Esophagus squamous epithelium (tissue), 5 donors: ENCODE results near the gene TNFRSF25. TPM values are rescaled to one million over a fixed set of nuclear protein-coding genes. Genes with fewer than 3 reads are reported as not detected.
A peak's percentile ranks its signal among the peaks of the same experiment; 100 is the strongest.

Experiments used
- DNase-seq: peaks from one replicate; lab custom pipeline; 2025; lab: John Stamatoyannopoulos, UW
- H3K27ac ChIP-seq, 4 donors: fragments of 200-600 bp; sonication (generic); one replicate each; pipeline ENCODE4 v1.5.1; 2016 to 2019; ENCODE audit warnings: mild to moderate bottlenecking in 1 of 4
- H3K27me3 ChIP-seq, 4 donors: fragments of 200-600 bp; sonication (generic); 1 replicate in 3 of 4; 2 replicates in 1 of 4; pipeline versions ENCODE4 v1.5.1 to v1.6.0; 2017 to 2021; ENCODE audit warnings: antibody characterized with exemption in 1 of 4
- H3K36me3 ChIP-seq, 3 donors: fragments of 200-600 bp; sonication (generic); one replicate each; pipeline ENCODE4 v1.5.1; 2016 to 2019
- H3K4me1 ChIP-seq, 3 donors: fragments of 200-600 bp; sonication (generic); one replicate each; pipeline ENCODE4 v1.5.1; 2017 to 2019
- H3K4me3 ChIP-seq, 4 donors: fragments of 200-600 bp; sonication (generic); 1 replicate in 3 of 4; 2 replicates in 1 of 4; pipeline ENCODE4 v1.5.1; 2016 to 2019; ENCODE audit warnings: mild to moderate bottlenecking in 2 of 4, moderate library complexity in 1 of 4
- H3K9me3 ChIP-seq, 3 donors: fragments of 200-600 bp; sonication (generic); one replicate each; pipeline ENCODE4 v1.5.1; 2016 to 2019
- POLR2A ChIP-seq, 4 donors: fragments of 450-650 bp; IDR thresholded peaks; one replicate each; pipeline ENCODE4 v1.6.1; 2017; ENCODE audit warnings: antibody characterized with exemption in 4 of 4, mild to moderate bottlenecking in 4 of 4, moderate library complexity in 3 of 4
- WGBS, 2 donors: methylation state at CpG; one replicate each; pipeline ENCODE4 v1.1.5; 2018; 5-methylcytosine and 5-hydroxymethylcytosine counted together
- intact Hi-C: fragments of 100-400 bp; cut with DNase I; formaldehyde crosslinking; loops from one replicate; pipeline ENCODE4 v1.15.0; 2022
- total RNA-seq, 4 donors: library from RNA; depleted of rRNA; stranded (reverse); fragments of >200 nt; gene quantifications; one replicate each; pipeline ENCODE4 v1.1.0, GENCODE V29; 2016
- TF ChIP-seq, protein P1 (sequence below), 6 experiments: fragments of 450-650 bp in 4 of 6; fragments of 200-600 bp in 2 of 6; sonication (generic) in 2 of 6; IDR thresholded peaks; one replicate each; pipeline ENCODE4 v1.5.1; 2016 to 2019; ENCODE audit warnings: antibody characterized with exemption in 6 of 6, mild to moderate bottlenecking in 4 of 6, moderate library complexity in 4 of 6
- donor health status: DM: yes; HTN: yes; CAD: no.

Gene TNFRSF25
- total RNA-seq, 4 donors from 2014 or later = 22.1 to 47.3 (median 34.3) TPM

GRCh38 chr1:6426972-6427350 lies 39.0 kb downstream of the TNFRSF25 start:
- Histone ChIP-seq H3K9me3 (no peaks in the 10 kb centered on the region), H3K27ac (peak overlapping the region in 3 of 4 donors; percentile 4 to 64 (median 38)), H3K4me1 (peaks cover 39 to 90% (median 43%) of the 10 kb centered on the region in 3 donors), H3K36me3 (no peaks in the 10 kb centered on the region), H3K4me3 (no peak overlapping the region), H3K27me3 (peaks cover 0 to 94% (median 3%) of the 10 kb centered on the region in 4 donors)
- TF ChIP-seq POLR2A (IDR thresholded peaks at IDR 0.05) = no peak
- TF ChIP-seq, protein P1, sequence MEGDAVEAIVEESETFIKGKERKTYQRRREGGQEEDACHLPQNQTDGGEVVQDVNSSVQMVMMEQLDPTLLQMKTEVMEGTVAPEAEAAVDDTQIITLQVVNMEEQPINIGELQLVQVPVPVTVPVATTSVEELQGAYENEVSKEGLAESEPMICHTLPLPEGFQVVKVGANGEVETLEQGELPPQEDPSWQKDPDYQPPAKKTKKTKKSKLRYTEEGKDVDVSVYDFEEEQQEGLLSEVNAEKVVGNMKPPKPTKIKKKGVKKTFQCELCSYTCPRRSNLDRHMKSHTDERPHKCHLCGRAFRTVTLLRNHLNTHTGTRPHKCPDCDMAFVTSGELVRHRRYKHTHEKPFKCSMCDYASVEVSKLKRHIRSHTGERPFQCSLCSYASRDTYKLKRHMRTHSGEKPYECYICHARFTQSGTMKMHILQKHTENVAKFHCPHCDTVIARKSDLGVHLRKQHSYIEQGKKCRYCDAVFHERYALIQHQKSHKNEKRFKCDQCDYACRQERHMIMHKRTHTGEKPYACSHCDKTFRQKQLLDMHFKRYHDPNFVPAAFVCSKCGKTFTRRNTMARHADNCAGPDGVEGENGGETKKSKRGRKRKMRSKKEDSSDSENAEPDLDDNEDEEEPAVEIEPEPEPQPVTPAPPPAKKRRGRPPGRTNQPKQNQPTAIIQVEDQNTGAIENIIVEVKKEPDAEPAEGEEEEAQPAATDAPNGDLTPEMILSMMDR (IDR thresholded peaks at IDR 0.05) = no peak
- intact Hi-C loops = no loop called here
- 77 to 81% methylated on average over 9 of the region's 10 CpGs for WGBS, 2 donors
- no peak for DNase-seq

- peak overlapping the region in 2 of 4 donors; percentile 49 to 61 for H3K4me3 ChIP-seq
- no peaks in the 10 kb centered on the region for H3K9me3 ChIP-seq
- H3K36me3 ChIP-seq = no peaks in the 10 kb centered on the region
- intact Hi-C loops = no loop called here
- no peak overlapping the region for H3K27ac ChIP-seq
- no peak for DNase-seq
- peaks cover 0 to 99% (median 3%) of the 10 kb centered on the region in 4 donors for H3K27me3 ChIP-seq
- peaks cover 42 to 96% (median 43%) of the 10 kb centered on the region in 3 donors for H3K4me1 ChIP-seq
- TF ChIP-seq POLR2A (IDR thresholded peaks at IDR 0.05) = no peak
- TF ChIP-seq, protein P1 (IDR thresholded peaks at IDR 0.05) = no peak
- WGBS, 2 donors = 91 to 100% methylated on average over 3 to 6 of the region's 9 CpGs
These were observed 39.5 kb downstream of the TNFRSF25 start for GRCh38 chr1:6426277-6426971.

DNA sequence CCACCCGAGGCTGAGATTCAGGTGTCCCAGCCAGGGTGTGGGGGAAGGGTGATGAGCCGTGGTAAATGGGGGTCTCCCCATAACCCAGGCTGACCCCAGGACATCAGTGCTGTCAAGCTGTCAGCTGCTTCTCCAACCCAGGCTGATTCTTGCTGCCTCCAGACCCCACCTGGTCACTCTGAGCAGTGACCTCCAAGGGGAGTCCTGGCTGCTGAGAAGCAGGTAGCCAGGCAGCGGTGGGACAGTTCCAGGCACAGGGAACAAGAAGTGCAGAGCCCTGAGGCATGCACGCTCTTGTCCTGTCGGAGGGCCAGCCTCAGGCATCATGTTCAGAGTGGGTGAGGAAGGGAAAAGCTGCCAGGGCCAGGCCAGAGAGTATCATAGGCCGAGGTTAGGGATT lies 40.3 kb downstream of the TNFRSF25 start:
- TF ChIP-seq POLR2A (IDR thresholded peaks at IDR 0.05) = no peak
- TF ChIP-seq, protein P1 (IDR thresholded peaks at IDR 0.05) = no peak
- intact Hi-C loops = no loop called here
- peaks cover 48 to 96% (median 49%) of the 10 kb centered on the region in 3 donors for H3K4me1 ChIP-seq
- 44 to 48% methylated on average over 2 to 3 of the region's 6 CpGs for WGBS, 2 donors
- H3K4me3 ChIP-seq = peak overlapping the region; percentile 31 to 61 (median 40)
- no peaks in the 10 kb centered on the region for H3K36me3 ChIP-seq
- DNase-seq = no peak
- peaks cover 0 to 100% (median 3%) of the 10 kb centered on the region in 4 donors for H3K27me3 ChIP-seq
- H3K27ac ChIP-seq = no peak overlapping the region
- no peaks in the 10 kb centered on the region for H3K9me3 ChIP-seq

GRCh38 chr1:6424619-6425593 lies 41.1 kb downstream of the TNFRSF25 start, which contains the start of gene ESPN:
ESPN (plus strand) TSS chr1:6424776; CDS start chr1:6424956, 180 bp downstream.
- Histone ChIP-seq H3K9me3 (no peaks in the 10 kb centered on the region), H3K36me3 (no peaks in the 10 kb centered on the region), H3K4me3 (peak within 1 kb of the TSS; percentile 31 to 61 (median 40)), H3K27ac (peak within 1 kb of the TSS in 2 of 4 donors; percentile 50), H3K4me1 (peaks cover 56 to 96% (median 57%) of the 10 kb centered on the region in 3 donors), H3K27me3 (peaks cover 0 to 100% (median 3%) of the 10 kb centered on the region in 4 donors)
- no CpG with 5 or more reads among the region's 99 CpGs for WGBS, 2 donors
- TF ChIP-seq, protein P1 (IDR thresholded peaks at IDR 0.05) = no peak
- peak in 1 of 4 donors; percentile 27 for TF ChIP-seq POLR2A (IDR thresholded peaks at IDR 0.05)
- intact Hi-C loops = no loop called here
- DNase-seq = no peak
